Transverse colon (tissue), 4 donors: ENCODE data around the gene CORO1A. TPM values are rescaled to one million over a fixed set of nuclear protein-coding genes. Genes with fewer than 3 reads are reported as not detected.

ENCODE experiments used
- DNase-seq: peaks from one replicate; pipeline ENCODE4 v3.0.0-alpha.2; 2019
- H3K27ac ChIP-seq, 4 donors: fragments of 200-600 bp; sonication (generic); 2 replicates each; pipeline ENCODE4 v1.5.1; 2016 to 2018; ENCODE audit warnings: inconsistent platforms in 4 of 4
- H3K27me3 ChIP-seq: fragments of 200-600 bp; sonication (generic); 2 replicates; pipeline ENCODE4 v1.5.1; 2017; ENCODE audit warnings: inconsistent platforms
- H3K36me3 ChIP-seq, 4 donors: fragments of 200-600 bp; sonication (generic); 2 replicates each; pipeline ENCODE4 v1.5.1; 2017 to 2019; ENCODE audit warnings: inconsistent platforms in 4 of 4
- H3K4me1 ChIP-seq, 4 donors: fragments of 200-600 bp; sonication (generic); 2 replicates each; pipeline ENCODE4 v1.5.1; 2017 to 2020; ENCODE audit warnings: inconsistent platforms in 4 of 4
- H3K4me3 ChIP-seq, 4 donors: fragments of 200-600 bp; sonication (generic); 1 replicate in 1 of 4; 2 replicates in 3 of 4; pipeline versions ENCODE4 v1.5.1 to v1.6.1; 2017 to 2019; ENCODE audit warnings: inconsistent platforms in 4 of 4
- H3K9me3 ChIP-seq, 2 donors: fragments of 200-600 bp; sonication (generic); 2 replicates each; pipeline ENCODE4 v1.5.1; 2017 to 2019; ENCODE audit warnings: inconsistent platforms in 2 of 2
- EP300 ChIP-seq: sonication (generic); formaldehyde crosslinking; IDR thresholded peaks from one replicate; pipeline ENCODE4 v1.6.1; 2017; ENCODE audit warnings: antibody characterized with exemption, low read depth
- POLR2A ChIP-seq: fragments of 450-650 bp; IDR thresholded peaks from one replicate; pipeline ENCODE4 v1.6.1; 2016; ENCODE audit warnings: antibody characterized with exemption, mild to moderate bottlenecking, moderate library complexity
- POLR2AphosphoS5 ChIP-seq, 3 donors: sonication (generic); formaldehyde crosslinking; IDR thresholded peaks; one replicate each; pipeline ENCODE4 v1.6.1; 2016; ENCODE audit warnings: antibody characterized with exemption in 3 of 3
- WGBS, 2 donors: methylation state at CpG; one replicate each; pipeline ENCODE4 v1.1.5; 2018; ENCODE audit warnings: low coverage in 1 of 2; 5-methylcytosine and 5-hydroxymethylcytosine counted together
- in situ Hi-C, 4 donors: fragments of 200-750 bp; cut with MboI; loops; one replicate each; pipeline versions ENCODE4 v1.15.0 to v1.15.1; 2017; ENCODE audit warnings: low sequenced_read_pairs in 3 of 4, low pct_ligation_motif_present in 1 of 4, low pct_unique_long_range_greater_than_20kb in 1 of 4
- intact Hi-C: fragments of 100-400 bp; cut with DNase I; formaldehyde crosslinking; loops from one replicate; pipeline ENCODE4 v1.15.1; 2023; ENCODE audit warnings: low total_unique reads
- total RNA-seq, 4 donors: library from RNA; depleted of rRNA; stranded (reverse); fragments of >200 nt; gene quantifications; one replicate each; pipeline ENCODE4 v1.1.0, GENCODE V29; 2016
- TF ChIP-seq, protein P1 (sequence below), 5 experiments: fragments of 200-600 bp in 3 of 5; fragments of 450-650 bp in 2 of 5; sonication (generic) in 3 of 5; IDR thresholded peaks; 1 replicate in 2 of 5; 2 replicates in 3 of 5; pipeline ENCODE4 v1.5.1; 2016 to 2017; ENCODE audit warnings: antibody characterized with exemption in 5 of 5, inconsistent platforms in 3 of 5, mild to moderate bottlenecking in 2 of 5, moderate library complexity in 1 of 5

Gene CORO1A
- total RNA-seq, 4 donors from 2014 or later = 5.6 to 30.2 (median 24.0) TPM

DNA sequence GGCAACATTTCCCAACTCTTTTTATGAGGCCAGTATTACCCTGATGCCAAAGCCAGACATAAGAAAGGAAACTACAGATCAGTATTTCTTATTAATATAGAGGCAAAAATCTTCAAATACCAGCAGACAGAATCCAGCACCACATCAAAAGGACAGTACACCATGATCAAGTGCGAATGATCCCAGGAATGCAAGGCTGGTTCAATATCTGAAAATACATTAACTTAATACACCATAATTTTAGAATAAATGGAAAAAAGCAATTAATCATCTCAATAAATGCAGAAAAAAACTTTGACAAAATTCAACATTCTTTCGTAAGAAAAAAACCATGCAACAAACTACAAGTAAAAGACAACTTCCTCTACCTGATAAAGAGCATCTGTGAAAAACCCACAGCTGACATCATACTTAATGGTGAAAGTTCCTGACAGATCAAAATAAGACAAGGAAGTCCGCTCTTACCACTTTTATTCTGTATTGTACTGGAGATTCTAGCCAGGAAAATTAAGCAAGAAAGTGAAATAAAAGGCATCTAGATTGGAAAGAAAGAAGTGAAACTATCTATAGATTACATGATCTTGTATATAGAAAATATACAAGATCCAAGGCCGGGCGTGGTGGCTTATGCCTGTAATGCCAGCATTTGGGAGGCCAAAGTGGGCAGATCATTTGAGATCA is 34.0 kb upstream of the CORO1A start:
- intact Hi-C loops = no loop called here
- in situ Hi-C loops = no loop called here
- 86 to 88% methylated on average over 5 of the region's 5 CpGs for WGBS, 2 donors
- Histone ChIP-seq H3K36me3 (no peaks in the 10 kb centered on the region), H3K9me3 (peaks cover 9 to 13% of the 10 kb centered on the region in 2 donors), H3K27ac (no peak overlapping the region), H3K27me3 (no peaks in the 10 kb centered on the region), H3K4me3 (no peak overlapping the region), H3K4me1 (no peaks in the 10 kb centered on the region)
- no peak for TF ChIP-seq EP300
- TF ChIP-seq POLR2AphosphoS5 (IDR thresholded peaks at IDR 0.05) = no peak
- TF ChIP-seq POLR2A = no peak
- TF ChIP-seq, protein P1, sequence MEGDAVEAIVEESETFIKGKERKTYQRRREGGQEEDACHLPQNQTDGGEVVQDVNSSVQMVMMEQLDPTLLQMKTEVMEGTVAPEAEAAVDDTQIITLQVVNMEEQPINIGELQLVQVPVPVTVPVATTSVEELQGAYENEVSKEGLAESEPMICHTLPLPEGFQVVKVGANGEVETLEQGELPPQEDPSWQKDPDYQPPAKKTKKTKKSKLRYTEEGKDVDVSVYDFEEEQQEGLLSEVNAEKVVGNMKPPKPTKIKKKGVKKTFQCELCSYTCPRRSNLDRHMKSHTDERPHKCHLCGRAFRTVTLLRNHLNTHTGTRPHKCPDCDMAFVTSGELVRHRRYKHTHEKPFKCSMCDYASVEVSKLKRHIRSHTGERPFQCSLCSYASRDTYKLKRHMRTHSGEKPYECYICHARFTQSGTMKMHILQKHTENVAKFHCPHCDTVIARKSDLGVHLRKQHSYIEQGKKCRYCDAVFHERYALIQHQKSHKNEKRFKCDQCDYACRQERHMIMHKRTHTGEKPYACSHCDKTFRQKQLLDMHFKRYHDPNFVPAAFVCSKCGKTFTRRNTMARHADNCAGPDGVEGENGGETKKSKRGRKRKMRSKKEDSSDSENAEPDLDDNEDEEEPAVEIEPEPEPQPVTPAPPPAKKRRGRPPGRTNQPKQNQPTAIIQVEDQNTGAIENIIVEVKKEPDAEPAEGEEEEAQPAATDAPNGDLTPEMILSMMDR (IDR thresholded peaks at IDR 0.05) = no peak
- DNase-seq = no peak

DNA sequence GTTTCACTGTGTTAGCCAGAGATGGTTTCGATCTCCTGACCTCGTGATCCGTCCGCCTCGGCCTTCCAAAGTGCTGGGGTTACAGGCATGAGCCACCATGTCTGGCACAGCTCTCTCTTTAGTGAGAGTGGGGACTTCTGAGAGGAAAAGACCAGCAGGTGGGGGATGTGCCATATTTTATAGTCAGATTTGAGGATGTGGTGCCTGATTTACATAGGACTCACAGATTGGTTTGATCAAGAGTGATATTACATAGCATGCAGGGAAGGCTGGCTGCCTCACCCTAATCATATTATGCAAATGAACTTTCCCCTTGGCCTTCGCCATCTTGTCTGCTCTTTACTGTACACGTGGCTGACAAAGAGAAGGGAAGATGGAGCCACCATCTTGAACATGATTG is 32.3 kb upstream of the CORO1A start:
- DNase-seq = no peak
- TF ChIP-seq EP300 = no peak
- no peak for TF ChIP-seq POLR2A
- no peak for TF ChIP-seq POLR2AphosphoS5 (IDR thresholded peaks at IDR 0.05)
- TF ChIP-seq, protein P1 (IDR thresholded peaks at IDR 0.05) = no peak
- WGBS, 2 donors = 57 to 88% methylated on average over 2 to 7 of the region's 7 CpGs
- intact Hi-C loops (no loop called here), in situ Hi-C loops (loop anchor here in 1 of 4 donors (25.0 kb wide), 1 partner anchor 489 kb away; the partner anchor contains the start of gene SPN)
- no peaks in the 10 kb centered on the region for H3K4me1 ChIP-seq
- H3K27me3 ChIP-seq = no peaks in the 10 kb centered on the region
- H3K4me3 ChIP-seq = no peak overlapping the region
- H3K36me3 ChIP-seq = no peaks in the 10 kb centered on the region
- H3K9me3 ChIP-seq = peaks cover 9 to 13% of the 10 kb centered on the region in 2 donors
- no peak overlapping the region for H3K27ac ChIP-seq

DNA sequence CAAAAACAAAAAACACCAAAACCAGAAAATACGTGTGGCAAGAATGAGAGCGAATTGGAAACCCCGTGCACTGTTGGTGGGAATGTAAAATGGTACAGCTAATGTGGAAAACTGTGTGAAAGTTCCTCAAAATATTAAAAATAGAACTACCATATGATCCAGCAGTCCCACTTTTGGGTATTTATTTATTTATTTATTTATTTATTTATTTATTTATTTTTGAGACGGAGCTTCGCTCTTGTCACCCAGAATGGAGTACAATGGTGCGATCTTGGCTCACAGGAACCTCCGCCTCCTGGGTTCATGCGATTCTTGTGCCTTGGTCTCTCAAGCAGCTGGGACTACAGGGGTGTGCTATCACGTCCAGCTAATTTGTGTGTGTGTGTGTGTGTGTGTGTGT is 30.9 kb upstream of the CORO1A start:
- Histone ChIP-seq H3K4me3 (no peak overlapping the region), H3K36me3 (no peaks in the 10 kb centered on the region), H3K9me3 (peaks cover 9 to 13% of the 10 kb centered on the region in 2 donors), H3K4me1 (no peaks in the 10 kb centered on the region), H3K27me3 (no peaks in the 10 kb centered on the region), H3K27ac (no peak overlapping the region)
- in situ Hi-C loops = loop anchor here in 1 of 4 donors (25.0 kb wide), 1 partner anchor 490 kb away; the partner anchor contains the start of gene SPN
- 92 to 93% methylated on average over 9 of the region's 9 CpGs for WGBS, 2 donors
- intact Hi-C loops = no loop called here
- DNase-seq = no peak
- no peak for TF ChIP-seq POLR2A
- no peak for TF ChIP-seq EP300
- TF ChIP-seq, protein P1 (IDR thresholded peaks at IDR 0.05) = no peak
- TF ChIP-seq POLR2AphosphoS5 (IDR thresholded peaks at IDR 0.05) = no peak

DNA sequence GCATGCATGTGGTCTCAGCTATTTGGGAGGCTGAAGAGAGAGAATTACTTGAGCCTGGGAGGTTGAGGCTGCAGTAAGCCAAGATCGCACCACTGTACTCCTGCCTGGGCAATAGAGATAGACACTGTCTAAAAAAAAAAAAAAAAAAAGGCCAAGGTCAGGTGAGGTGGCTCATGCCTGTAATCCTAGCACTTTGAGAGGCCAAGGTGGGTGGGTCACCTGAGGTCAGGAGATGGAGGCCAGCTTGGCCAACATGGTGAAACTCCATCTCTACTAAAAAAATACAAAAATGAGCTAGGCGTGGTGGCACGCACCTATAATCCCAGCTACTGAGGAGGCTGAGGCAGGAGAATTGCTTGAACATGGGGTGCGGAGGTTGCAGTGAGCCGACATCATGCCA is 28.2 kb upstream of the CORO1A start:
- in situ Hi-C loops (loop anchor here in 1 of 4 donors (25.0 kb wide), 1 partner anchor 493 kb away; the partner anchor contains the start of gene SPN), intact Hi-C loops (no loop called here)
- TF ChIP-seq, protein P1 (IDR thresholded peaks at IDR 0.05) = no peak
- TF ChIP-seq POLR2AphosphoS5 (IDR thresholded peaks at IDR 0.05) (no peak), POLR2A (no peak), EP300 (no peak)
- no peak for DNase-seq
- 94 to 100% methylated on average over 2 to 5 of the region's 5 CpGs for WGBS, 2 donors
- Histone ChIP-seq H3K36me3 (no peaks in the 10 kb centered on the region), H3K27me3 (no peaks in the 10 kb centered on the region), H3K9me3 (no peaks in the 10 kb centered on the region), H3K4me1 (no peaks in the 10 kb centered on the region), H3K4me3 (no peak overlapping the region), H3K27ac (no peak overlapping the region)
